ENCODE measurements around the gene DNAJC18. TPM values are rescaled to one million over a fixed set of nuclear protein-coding genes. Genes with fewer than 3 reads are reported as not detected.

DNAJC18 gene
- total and polyA plus RNA-seq, 2 of the 8 experiments (the other 6 are each of a cell fraction or from before 2014, with no cell fraction given): 7.8 to 29.2 TPM

GRCh38 chr5:139439013-139439903 lies at the start of gene DNAJC18 (continued):
- TF ChIP-seq CBX5 (IDR thresholded peaks at IDR 0.05; ENCODE audit: low read depth, low read length) (no peak), SIRT6 (IDR thresholded peaks at IDR 0.05; ENCODE audit: low read length) (no peak), HDAC2 (IDR thresholded peaks at IDR 0.05; ENCODE audit: borderline replicate concordance in 1 of 2, low read depth in 2 of 2, low read length in 2 of 2) (0 out of 4 replicates have a peak, but pooled peaks of 1 of the 2 experiments have one; percentile 54), TAF1 (IDR thresholded peaks at IDR 0.05; ENCODE audit: low read depth, low read length) (peak; percentile 89), KDM4A (IDR thresholded peaks at IDR 0.05; ENCODE audit: low read depth, low read length, severe bottlenecking) (peak; percentile 92)
